HCT116 (cell line): ENCODE measurements around the gene SLC12A5. TPM values are rescaled to one million over a fixed set of nuclear protein-coding genes. Genes with fewer than 3 reads are reported as not detected.

Experiments used
- ATAC-seq: fragments of 200-7000 bp; cut with Tn5 transposase; 2 replicates; pipeline ENCODE4 v1.9.1; 2020; ENCODE audit warnings: mild to moderate bottlenecking, moderate library complexity
- BruUV-seq: library from RNA; stranded (reverse); fragments of 400-500 nt; replicated peaks from 2 replicates; lab custom pipeline; 2021; lab: Mats Ljungman, UMichigan
- CTCF ChIA-PET: fragments of 300-600 bp; sonication (Branson Sonifier 250); formaldehyde crosslinking; loops from one replicate; lab custom pipeline; 2021; ENCODE audit warnings: antibody characterized with exemption; lab: Charles Lee
- POLR2A ChIA-PET: fragments of 300-600, 350-600 bp; sonication (Branson Sonifier 250); formaldehyde crosslinking; loops from one replicate; lab custom pipeline; 2021; ENCODE audit warnings: antibody characterized with exemption; lab: Charles Lee
- RAD21 ChIA-PET, 2 experiments: fragments of 300-600 bp; sonication (Branson Sonifier 250); formaldehyde crosslinking; loops; one replicate each; lab custom pipeline; 2023; ENCODE audit warnings: low total read pairs in 2 of 2; ENCODE audit not compliant: uncharacterized antibody in 2 of 2, unreplicated experiment in 2 of 2, low non-redundant PET in 1 of 2; lab: Charles Lee
- DNase-seq: peaks from one replicate; pipeline ENCODE4 v3.0.0-alpha.2; 2010; ENCODE audit warnings: low read depth, low spot score
- H2AFZ ChIP-seq: fragments of 200-600 bp; shearing (Covaris generic), sonication (generic); 2 replicates; pipeline ENCODE4 v1.6.1; 2017; ENCODE audit warnings: low read depth, mixed run types, mixed read lengths, antibody characterized with exemption, low read length; ENCODE audit not compliant: poor library complexity, severe bottlenecking
- H3K27ac ChIP-seq: 2 replicates; pipeline ENCODE4 v1.5.1; 2012; ENCODE audit warnings: low read depth, low read length
- H3K27me3 ChIP-seq: fragments of 200-600 bp; sonication (generic); 2 replicates; pipeline ENCODE4 v1.6.1; 2016; ENCODE audit warnings: mixed run types, low read length, mixed read lengths; ENCODE audit not compliant: insufficient read depth
- H3K36me3 ChIP-seq, 2 experiments: fragments of 200-500 bp in 1 of 2; fragments of 200-600 bp in 1 of 2; sonication (Bioruptor generic) in 1 of 2; sonication (generic) in 1 of 2; 2 replicates each; pipeline versions ENCODE4 v1.5.1 to v1.6.1; 2014 to 2016; ENCODE audit warnings: low read length in 2 of 2, inconsistent platforms in 1 of 2, mixed read lengths in 1 of 2, mixed run types in 1 of 2; ENCODE audit not compliant: insufficient read depth in 2 of 2, control insufficient read depth in 1 of 2
- H3K4me1 ChIP-seq, 2 experiments: fragments of 200-600 bp in 1 of 2; sonication (generic) in 1 of 2; 2 replicates each; pipeline versions ENCODE4 v1.5.1 to v1.6.1; 2012 to 2017; ENCODE audit warnings: low read length in 2 of 2, inconsistent platforms in 1 of 2, mild to moderate bottlenecking in 1 of 2, mixed read lengths in 1 of 2, mixed run types in 1 of 2, moderate library complexity in 1 of 2; ENCODE audit not compliant: insufficient read depth in 2 of 2, control insufficient read depth in 1 of 2
- H3K4me2 ChIP-seq: fragments of 200-600 bp; sonication (generic); 2 replicates; pipeline ENCODE4 v1.6.1; 2017; ENCODE audit warnings: mixed run types, low read length, mixed read lengths
- H3K4me3 ChIP-seq, 2 experiments: fragments of 200-600 bp in 1 of 2; sonication (generic) in 1 of 2; replicated peaks in 1 of 2; 2 replicates each; pipeline ENCODE4 v1.5.1; 2011 to 2016; ENCODE audit warnings: low read length in 2 of 2, control low read depth in 1 of 2, low read depth in 1 of 2, mild to moderate bottlenecking in 1 of 2, mixed read lengths in 1 of 2, mixed run types in 1 of 2
- H3K79me2 ChIP-seq: fragments of 200-600 bp; sonication (generic); 2 replicates; pipeline ENCODE4 v1.6.1; 2017; ENCODE audit warnings: mild to moderate bottlenecking, mixed run types, low read length, moderate library complexity, mixed read lengths; ENCODE audit not compliant: insufficient read depth
- H3K9ac ChIP-seq: fragments of 200-600 bp; sonication (generic); 2 replicates; pipeline ENCODE4 v1.6.1; 2016; ENCODE audit warnings: low read length, mixed read lengths
- H3K9me2 ChIP-seq: fragments of 200-600 bp; sonication (generic), shearing (Covaris generic); 2 replicates; pipeline ENCODE4 v1.6.1; 2017; ENCODE audit warnings: mixed run types, mild to moderate bottlenecking, moderate library complexity; ENCODE audit not compliant: insufficient read depth
- H3K9me3 ChIP-seq, 2 experiments: fragments of 200-500 bp in 1 of 2; fragments of 200-600 bp in 1 of 2; sonication (Bioruptor generic) in 1 of 2; sonication (generic) in 1 of 2; 2 replicates each; pipeline ENCODE4 v1.6.1; 2014 to 2017; ENCODE audit warnings: low read length in 2 of 2, mixed read lengths in 2 of 2, inconsistent platforms in 1 of 2, low read depth in 1 of 2, mild to moderate bottlenecking in 1 of 2, mixed run types in 1 of 2, moderate library complexity in 1 of 2; ENCODE audit not compliant: control insufficient read depth in 1 of 2, insufficient read depth in 1 of 2
- H4K20me1 ChIP-seq: fragments of 200-600 bp; sonication (generic), shearing (Covaris generic); 2 replicates; pipeline ENCODE4 v1.6.1; 2017; ENCODE audit warnings: mixed run types, mild to moderate bottlenecking, moderate library complexity; ENCODE audit not compliant: insufficient read depth
- ATF3 ChIP-seq: IDR thresholded peaks from 2 replicates; pipeline ENCODE4 v1.6.1; 2012
- CBX3 ChIP-seq: IDR thresholded peaks from 2 replicates; pipeline ENCODE4 v1.6.1; 2012; ENCODE audit warnings: low read depth
- CEBPB ChIP-seq: IDR thresholded peaks from 2 replicates; pipeline ENCODE4 v1.6.1; 2012; ENCODE audit warnings: low read depth
- CTCF ChIP-seq, 3 experiments: fragments of 200-600 bp in 1 of 3; sonication (generic) in 1 of 3; IDR thresholded peaks in 2 of 3; conservative IDR thresholded peaks in 1 of 3; 2 replicates each; pipeline ENCODE4 v1.5.1; 2012 to 2017; ENCODE audit warnings: low read depth in 2 of 3, low read length in 2 of 3, antibody characterized with exemption in 1 of 3, borderline replicate concordance in 1 of 3, control low read depth in 1 of 3, mild to moderate bottlenecking in 1 of 3, mixed read lengths in 1 of 3, mixed run types in 1 of 3, moderate library complexity in 1 of 3; ENCODE audit not compliant: insufficient read depth in 1 of 3
- ELF1 ChIP-seq: IDR thresholded peaks from 2 replicates; pipeline ENCODE4 v1.6.1; 2012; ENCODE audit warnings: low read depth, borderline replicate concordance
- EZH2 ChIP-seq: fragments of 200-600 bp; sonication (generic); IDR thresholded peaks from 2 replicates; pipeline ENCODE4 v1.6.1; 2017; ENCODE audit warnings: antibody characterized with exemption, mixed run types
- FOSL1 ChIP-seq: IDR thresholded peaks from 2 replicates; pipeline ENCODE4 v1.6.1; 2012; ENCODE audit warnings: low read depth
- MAX ChIP-seq: IDR thresholded peaks from 2 replicates; pipeline ENCODE4 v1.6.1; 2012
- POLR2AphosphoS5 ChIP-seq: IDR thresholded peaks from 2 replicates; pipeline ENCODE4 v1.6.1; 2011; ENCODE audit warnings: mild to moderate bottlenecking, low read depth, low read length, moderate library complexity
- RAD21 ChIP-seq: IDR thresholded peaks from 2 replicates; pipeline ENCODE4 v1.6.1; 2012; ENCODE audit warnings: low read depth, mild to moderate bottlenecking
- REST ChIP-seq: IDR thresholded peaks from 2 replicates; pipeline ENCODE4 v1.6.1; 2012; ENCODE audit warnings: low read depth
- SRF ChIP-seq: IDR thresholded peaks from 2 replicates; pipeline ENCODE4 v1.6.1; 2012; ENCODE audit warnings: low read depth
- YY1 ChIP-seq: IDR thresholded peaks from 2 replicates; pipeline ENCODE4 v1.6.1; 2011; ENCODE audit warnings: low read length, low read depth, moderate library complexity, mild to moderate bottlenecking; ENCODE audit not compliant: insufficient replicate concordance; ENCODE audit errors: extremely low read depth
- ZFX ChIP-seq: fragments of 450-650 bp; IDR thresholded peaks from 2 replicates; pipeline ENCODE4 v1.6.1; 2017
- ZNF274 ChIP-seq: fragments of 200-500 bp; sonication (Bioruptor generic); IDR thresholded peaks from 2 replicates; pipeline ENCODE4 v1.6.1; 2014; ENCODE audit warnings: mild to moderate bottlenecking, low read depth, low read length, inconsistent platforms
- intact Hi-C: fragments of 100-400 bp; cut with micrococcal nuclease; formaldehyde crosslinking; loops from 2 replicates; pipeline ENCODE4 v1.10.0; 2022
- total RNA-seq: library from RNA; stranded (reverse); gene quantifications from one replicate; pipeline ENCODE4 v1.2.1, GENCODE V29; 2021; ENCODE audit not compliant: unreplicated experiment

Gene SLC12A5
- total RNA-seq, 1 experiment from 2014 or later, result 1.9 TPM

- H3K36me3 ChIP-seq, result peaks cover 38 to 58% of the 10 kb centered on the region in 2 experiments
- no TSS peak for BruUV-seq
Observed at GRCh38 chr20:46062621-46063020, 33.6 kb downstream of the SLC12A5 start.

More at GRCh38 chr20:46062621-46063020, 33.6 kb downstream of the SLC12A5 start:
- no peaks in the 10 kb centered on the region for H3K27me3 ChIP-seq
- no peaks in the 10 kb centered on the region for H3K9me3 ChIP-seq
- DNase-seq, result no peak
- no peaks in the 10 kb centered on the region for H3K79me2 ChIP-seq
- ChIA-PET RAD21 (no interaction called here), POLR2A (no interaction called here), CTCF (no interaction called here)
- H4K20me1 ChIP-seq, result no peaks in the 10 kb centered on the region
- H3K9me2 ChIP-seq, result no peaks in the 10 kb centered on the region
- no peak overlapping the region for H3K4me2 ChIP-seq
- no peak overlapping the region for H3K27ac ChIP-seq
- H3K4me3 ChIP-seq, result no peak overlapping the region
- no peak overlapping the region for H3K9ac ChIP-seq
- intact Hi-C loops, result no loop called here
- no peaks in the 10 kb centered on the region for H3K4me1 ChIP-seq
- no peak overlapping the region for H2AFZ ChIP-seq
- TF ChIP-seq CBX3, result no peak
- no peak for TF ChIP-seq CEBPB
- no peak for TF ChIP-seq ATF3
- TF ChIP-seq REST, result no peak
- TF ChIP-seq RAD21, result no peak
- no peak for TF ChIP-seq EZH2
- no peak for TF ChIP-seq ELF1
- TF ChIP-seq ZNF274, result no peak
- TF ChIP-seq YY1, result no peak
- TF ChIP-seq SRF, result no peak
- no peak for TF ChIP-seq POLR2AphosphoS5
- TF ChIP-seq MAX, result no peak
- TF ChIP-seq ZFX, result no peak
- TF ChIP-seq CTCF (IDR thresholded peaks at IDR 0.05 in 2 of 3, conservative IDR thresholded peaks at IDR 0.05 in 1 of 3; ENCODE audit: borderline replicate concordance in 1 of 3, insufficient read depth in 1 of 3, low read depth in 2 of 3, low read length in 2 of 3), result no peak
- TF ChIP-seq FOSL1, result no peak
- TF ChIP-seq, all 23 proteins: peak for 0
- no peak for ATAC-seq
